HUES48 (cell line): ENCODE data around the gene ITGAD.

Source experiments
- H3K27ac ChIP-seq: one replicate; pipeline ENCODE4 v1.7.0; 2013; ENCODE audit warnings: low read depth, low read length, inconsistent platforms
- H3K27me3 ChIP-seq: 2 replicates; pipeline ENCODE4 v1.6.1; 2013; ENCODE audit warnings: mild to moderate bottlenecking, low read length; ENCODE audit not compliant: control insufficient read depth, insufficient read depth
- H3K36me3 ChIP-seq: 2 replicates; pipeline ENCODE4 v1.6.1; 2013; ENCODE audit warnings: low read length; ENCODE audit not compliant: control insufficient read depth, insufficient read depth
- H3K4me1 ChIP-seq: 2 replicates; pipeline ENCODE4 v1.6.1; 2013; ENCODE audit warnings: mild to moderate bottlenecking, low read length; ENCODE audit not compliant: control insufficient read depth, insufficient read depth
- H3K4me3 ChIP-seq: 2 replicates; pipeline ENCODE4 v1.5.1; 2013; ENCODE audit warnings: mild to moderate bottlenecking, low read depth, low read length
- H3K9ac ChIP-seq: 2 replicates; pipeline ENCODE4 v1.6.1; 2013; ENCODE audit warnings: mild to moderate bottlenecking, low read depth, low read length, moderate library complexity
- H3K9me3 ChIP-seq: 2 replicates; pipeline ENCODE4 v1.6.1; 2013; ENCODE audit warnings: low read length; ENCODE audit not compliant: control insufficient read depth, insufficient read depth

ITGAD gene

GRCh38 chr16:31421587-31421986, 28.5 kb downstream of the ITGAD start:
- Histone ChIP-seq H3K27ac (no peak overlapping the region), H3K27me3 (peaks cover 3% of the 10 kb centered on the region)

GRCh38 chr16:31423241-31423640, 30.1 kb downstream of the ITGAD start:
- H3K4me3 ChIP-seq, result no peak overlapping the region
- H3K36me3 ChIP-seq, result no peaks in the 10 kb centered on the region
- peaks cover 12% of the 10 kb centered on the region for H3K27me3 ChIP-seq
- no peaks in the 10 kb centered on the region for H3K9me3 ChIP-seq
- no peak overlapping the region for H3K27ac ChIP-seq
- H3K4me1 ChIP-seq, result no peaks in the 10 kb centered on the region
- H3K9ac ChIP-seq, result no peak overlapping the region

More at GRCh38 chr16:31421587-31421986, 28.5 kb downstream of the ITGAD start:
- Histone ChIP-seq H3K9ac (no peak overlapping the region), H3K4me3 (no peak overlapping the region), H3K36me3 (no peaks in the 10 kb centered on the region), H3K4me1 (no peaks in the 10 kb centered on the region), H3K9me3 (no peaks in the 10 kb centered on the region)

GRCh38 chr16:31423801-31424200, 30.7 kb downstream of the ITGAD start:
- Histone ChIP-seq H3K4me1 (no peaks in the 10 kb centered on the region), H3K27me3 (peaks cover 16% of the 10 kb centered on the region), H3K36me3 (no peaks in the 10 kb centered on the region), H3K9me3 (no peaks in the 10 kb centered on the region), H3K9ac (no peak overlapping the region), H3K27ac (no peak overlapping the region), H3K4me3 (no peak overlapping the region)

DNA sequence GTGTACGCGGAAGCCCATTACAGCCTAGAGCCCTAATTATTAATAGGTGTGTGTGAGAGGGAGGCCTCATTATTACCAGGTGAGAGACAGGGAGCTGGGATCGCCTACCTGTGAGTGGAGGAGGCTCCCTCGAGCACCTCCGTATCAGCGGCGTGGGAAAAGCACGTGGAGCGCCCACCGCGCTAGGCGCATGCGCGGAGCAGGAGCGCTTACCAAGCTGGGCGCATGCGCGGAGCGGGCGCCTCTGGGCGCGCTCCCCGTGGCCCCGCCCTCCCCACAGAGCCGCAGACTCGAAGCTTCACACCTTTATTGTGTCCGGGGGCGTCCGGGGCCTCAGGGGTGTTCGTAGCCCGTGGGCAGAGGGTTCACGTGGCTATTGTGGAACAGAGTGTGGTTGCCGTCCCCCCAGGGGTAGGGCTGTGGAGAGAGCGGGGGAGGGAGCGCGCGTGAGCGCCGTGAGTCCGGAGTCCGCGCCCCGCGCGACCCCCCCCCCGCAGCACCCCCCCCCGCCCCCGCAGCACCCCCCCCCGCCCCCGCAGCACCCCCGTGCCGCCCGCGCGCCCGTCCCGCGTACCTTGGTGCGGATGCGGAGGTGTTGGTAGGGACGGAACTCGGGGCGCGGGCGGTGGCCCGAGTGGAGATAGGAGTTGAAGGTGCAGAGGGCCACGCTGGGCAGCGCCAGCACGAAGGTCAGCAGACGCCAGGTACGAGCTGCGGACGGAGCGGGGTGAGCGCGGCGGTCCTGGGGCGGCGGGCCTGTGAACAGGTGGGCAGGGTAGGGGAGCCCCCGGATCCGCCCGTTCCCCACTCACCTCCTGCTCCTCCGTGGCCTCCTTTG, 34.5 kb downstream of the ITGAD start:
- Histone ChIP-seq H3K27ac (no peak overlapping the region), H3K4me1 (0 out of 2 replicates have a peak, but pooled peaks cover 2% of the 10 kb centered on the region), H3K9ac (no peak overlapping the region), H3K27me3 (peaks cover 16% of the 10 kb centered on the region), H3K4me3 (0 out of 2 replicates have a peak overlapping the region, but pooled peaks have one; percentile 21), H3K36me3 (no peaks in the 10 kb centered on the region), H3K9me3 (no peaks in the 10 kb centered on the region)

DNA sequence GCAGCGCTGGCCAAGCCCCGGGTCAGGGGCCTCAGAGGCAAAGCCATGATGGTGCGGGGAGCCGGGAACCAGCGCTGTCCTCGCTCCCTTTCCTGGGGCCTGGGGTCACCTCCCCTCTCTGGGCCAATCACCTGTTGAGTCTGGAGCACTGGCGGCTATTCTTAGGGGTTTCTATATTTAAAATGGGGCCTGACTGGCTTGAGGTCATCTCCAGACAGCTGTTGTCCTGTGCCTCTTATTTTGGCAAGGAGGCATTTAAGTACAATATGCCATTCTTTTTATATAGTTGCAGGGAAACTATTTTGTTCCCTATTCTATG, 35.1 kb downstream of the ITGAD start, which contains the start of gene COX6A2:
Gene COX6A2 (minus strand): TSS at position 82 of the 319 bp plus-strand sequence. CDS start 35 bp downstream, at position 47.
- 0 out of 2 replicates have a peak within 1 kb of the TSS, but pooled peaks have one; percentile 21 for H3K4me3 ChIP-seq
- no peaks in the 10 kb centered on the region for H3K36me3 ChIP-seq
- peaks cover 16% of the 10 kb centered on the region for H3K27me3 ChIP-seq
- no peak within 1 kb of the TSS for H3K27ac ChIP-seq
- H3K9ac ChIP-seq, result no peak within 1 kb of the TSS
- H3K9me3 ChIP-seq, result no peaks in the 10 kb centered on the region
- H3K4me1 ChIP-seq, result 0 out of 2 replicates have a peak, but pooled peaks cover 2% of the 10 kb centered on the region

GRCh38 chr16:31428638-31429247, 35.6 kb downstream of the ITGAD start:
- Histone ChIP-seq H3K9ac (no peak overlapping the region), H3K4me1 (0 out of 2 replicates have a peak, but pooled peaks cover 2% of the 10 kb centered on the region), H3K9me3 (no peaks in the 10 kb centered on the region), H3K4me3 (no peak overlapping the region), H3K36me3 (no peaks in the 10 kb centered on the region), H3K27ac (no peak overlapping the region), H3K27me3 (peaks cover 16% of the 10 kb centered on the region)

GRCh38 chr16:31429314-31429713, 36.2 kb downstream of the ITGAD start:
- H3K27ac ChIP-seq, result no peak overlapping the region
- H3K9ac ChIP-seq, result no peak overlapping the region
- H3K36me3 ChIP-seq, result no peaks in the 10 kb centered on the region
- 0 out of 2 replicates have a peak, but pooled peaks cover 2% of the 10 kb centered on the region for H3K4me1 ChIP-seq
- peaks cover 16% of the 10 kb centered on the region for H3K27me3 ChIP-seq
- H3K9me3 ChIP-seq, result no peaks in the 10 kb centered on the region
- no peak overlapping the region for H3K4me3 ChIP-seq

- peaks cover 16% of the 10 kb centered on the region for H3K27me3 ChIP-seq
- H3K9me3 ChIP-seq, result no peaks in the 10 kb centered on the region
- H3K27ac ChIP-seq, result no peak overlapping the region
- H3K4me1 ChIP-seq, result 0 out of 2 replicates have a peak, but pooled peaks cover 2% of the 10 kb centered on the region
- no peak overlapping the region for H3K4me3 ChIP-seq
- H3K36me3 ChIP-seq, result no peaks in the 10 kb centered on the region
- H3K9ac ChIP-seq, result no peak overlapping the region
These were observed 36.7 kb downstream of the ITGAD start for GRCh38 chr16:31429796-31430195.

GRCh38 chr16:31430380-31431052, 37.4 kb downstream of the ITGAD start:
- Histone ChIP-seq H3K27me3 (peaks cover 16% of the 10 kb centered on the region), H3K4me3 (no peak overlapping the region), H3K9me3 (no peaks in the 10 kb centered on the region), H3K27ac (no peak overlapping the region), H3K36me3 (no peaks in the 10 kb centered on the region), H3K4me1 (0 out of 2 replicates have a peak, but pooled peaks cover 2% of the 10 kb centered on the region), H3K9ac (no peak overlapping the region)

GRCh38 chr16:31435341-31436220, 42.4 kb downstream of the ITGAD start:
- no peaks in the 10 kb centered on the region for H3K36me3 ChIP-seq
- H3K27ac ChIP-seq, result no peak overlapping the region
- no peak overlapping the region for H3K9ac ChIP-seq
- 0 out of 2 replicates have a peak, but pooled peaks cover under 1% of the 10 kb centered on the region for H3K4me1 ChIP-seq
- H3K27me3 ChIP-seq, result no peaks in the 10 kb centered on the region
- no peak overlapping the region for H3K4me3 ChIP-seq
- H3K9me3 ChIP-seq, result no peaks in the 10 kb centered on the region
